ENCODE measurements around the gene SLC38A10.
"Not testable (repeated sequence)": the region's sequence is repeated elsewhere in the genome, so short reads cannot be mapped to it uniquely, and the experiment has no call there.

The SLC38A10 gene

GRCh38 chr17:81228420-81228819, 66.7 kb downstream of the SLC38A10 start:
- DNase-seq (ENCODE audit: low read depth) = no peak

GRCh38 chr17:81227630-81228029, 67.5 kb downstream of the SLC38A10 start:
- not testable (repeated sequence) for DNase-seq (ENCODE audit: low read depth)

GRCh38 chr17:81223762-81224130, 71.4 kb downstream of the SLC38A10 start:
- DNase-seq (ENCODE audit: low read depth) = no peak

GRCh38 chr17:81222906-81223761, 72.0 kb downstream of the SLC38A10 start, which contains the start of gene CEP131:
TSS of gene CEP131 (minus strand) at chr17:81222965. CDS start at chr17:81220056, 2,909 bp downstream.
- peak; percentile 99 for DNase-seq (ENCODE audit: low read depth)

GRCh38 chr17:81222620-81222905, 72.5 kb downstream of the SLC38A10 start:
- DNase-seq (ENCODE audit: low read depth) = no peak

- no peak for DNase-seq (ENCODE audit: low read depth)
Observed at GRCh38 chr17:81221842-81222619, 73.1 kb downstream of the SLC38A10 start.

GRCh38 chr17:81221371-81221841, 73.7 kb downstream of the SLC38A10 start:
- no peak for DNase-seq (ENCODE audit: low read depth)

GRCh38 chr17:81219476-81220180, 75.5 kb downstream of the SLC38A10 start:
- no peak for DNase-seq (ENCODE audit: low read depth)

- DNase-seq (ENCODE audit: low read depth) = no peak
Observed at GRCh38 chr17:81218991-81219390, 76.1 kb downstream of the SLC38A10 start.

- no peak for DNase-seq (ENCODE audit: low read depth)
Observed at GRCh38 chr17:81218459-81218858, 76.6 kb downstream of the SLC38A10 start.

- DNase-seq (ENCODE audit: low read depth) = no peak
Observed at GRCh38 chr17:81217491-81217890, 77.6 kb downstream of the SLC38A10 start.

GRCh38 chr17:81213978-81214377, 81.1 kb downstream of the SLC38A10 start:
- DNase-seq (ENCODE audit: low read depth) = no peak

- no peak for DNase-seq (ENCODE audit: low read depth)
Observed at GRCh38 chr17:81212365-81212764, 82.7 kb downstream of the SLC38A10 start.

GRCh38 chr17:81210868-81211267, 84.2 kb downstream of the SLC38A10 start:
- no peak for DNase-seq (ENCODE audit: low read depth)

GRCh38 chr17:81210466-81210865, 84.6 kb downstream of the SLC38A10 start:
- DNase-seq (ENCODE audit: low read depth) = no peak

GRCh38 chr17:81209141-81209540, 86.0 kb downstream of the SLC38A10 start:
- DNase-seq (ENCODE audit: low read depth) = no peak

GRCh38 chr17:81208651-81209050, 86.5 kb downstream of the SLC38A10 start:
- no peak for DNase-seq (ENCODE audit: low read depth)

GRCh38 chr17:81207610-81208581, 87.2 kb downstream of the SLC38A10 start:
- DNase-seq (ENCODE audit: low read depth) = no peak

- DNase-seq (ENCODE audit: low read depth) = no peak
Observed at GRCh38 chr17:81206657-81207056, 88.5 kb downstream of the SLC38A10 start.

GRCh38 chr17:81206166-81206565, 88.9 kb downstream of the SLC38A10 start:
- no peak for DNase-seq (ENCODE audit: low read depth)

- no peak for DNase-seq (ENCODE audit: low read depth)
Observed at GRCh38 chr17:81204578-81204977, 90.5 kb downstream of the SLC38A10 start.
